HepG2 (cell line): ENCODE data around the gene CAMK1. TPM values are rescaled to one million over a fixed set of nuclear protein-coding genes. Genes with fewer than 3 reads are reported as not detected.

Experiments used
- AGO1 ChIP-seq: fragments of 200-400 bp; formaldehyde crosslinking; IDR thresholded peaks from 2 replicates; pipeline ENCODE4 v1.6.1; 2017; ENCODE audit warnings: mild to moderate bottlenecking, low read depth, low read length, moderate library complexity; ENCODE audit not compliant: poor library complexity, severe bottlenecking
- CBX5 ChIP-seq: sonication (generic); formaldehyde crosslinking; IDR thresholded peaks from 2 replicates; pipeline ENCODE4 v1.4.0; 2020; ENCODE audit warnings: missing genetic modification reagents, borderline replicate concordance
- DPF2 ChIP-seq: sonication (generic); formaldehyde crosslinking; IDR thresholded peaks from 2 replicates; pipeline ENCODE4 v1.4.0; 2020; ENCODE audit warnings: mild to moderate bottlenecking, low read depth, missing genetic modification reagents, borderline replicate concordance
- EED ChIP-seq: sonication (generic); formaldehyde crosslinking; IDR thresholded peaks from 2 replicates; pipeline ENCODE4 v1.5.0; 2020; ENCODE audit warnings: mild to moderate bottlenecking, missing genetic modification reagents
- GATAD2A ChIP-seq: IDR thresholded peaks from 2 replicates; pipeline ENCODE4 v1.6.1; 2016
- HIVEP1 ChIP-seq: sonication (generic); formaldehyde crosslinking; IDR thresholded peaks from 2 replicates; pipeline ENCODE4 v1.4.0; 2020; ENCODE audit warnings: mild to moderate bottlenecking, missing genetic modification reagents
- KMT2B ChIP-seq: IDR thresholded peaks from 2 replicates; pipeline ENCODE4 v1.6.1; 2016; ENCODE audit warnings: missing genetic modification reagents, missing compliant biosample characterization
- MEF2D ChIP-seq: sonication (generic); formaldehyde crosslinking; IDR thresholded peaks from 2 replicates; pipeline ENCODE4 v1.5.1; 2020; ENCODE audit warnings: mild to moderate bottlenecking, missing genetic modification reagents
- PBX3 ChIP-seq: sonication (generic); formaldehyde crosslinking; IDR thresholded peaks from 2 replicates; pipeline ENCODE4 v1.8.1; 2023; ENCODE audit warnings: missing genetic modification reagents, inconsistent platforms, borderline replicate concordance
- ZBTB33 ChIP-seq: sonication (generic); formaldehyde crosslinking; IDR thresholded peaks from 2 replicates; pipeline ENCODE4 v1.4.0; 2020; ENCODE audit warnings: missing genetic modification reagents
- ZFX ChIP-seq: sonication (generic); formaldehyde crosslinking; IDR thresholded peaks from 2 replicates; pipeline ENCODE4 v1.4.0; 2020; ENCODE audit warnings: mild to moderate bottlenecking, low read depth, missing genetic modification reagents, moderate library complexity
- ZNF17 ChIP-seq: sonication (generic); formaldehyde crosslinking; IDR thresholded peaks from 2 replicates; pipeline ENCODE4 v1.5.0; 2020; ENCODE audit warnings: mild to moderate bottlenecking, missing genetic modification reagents
- ZNF431 ChIP-seq: sonication (generic); formaldehyde crosslinking; IDR thresholded peaks from 2 replicates; pipeline ENCODE4 v1.9.0; 2022; ENCODE audit warnings: missing genetic modification reagents, low read depth, mild to moderate bottlenecking, borderline replicate concordance
- ZNF761 ChIP-seq: sonication (generic); formaldehyde crosslinking; conservative IDR thresholded peaks from 2 replicates; pipeline ENCODE4 v1.4.0; 2020; ENCODE audit warnings: mild to moderate bottlenecking, missing genetic modification reagents
- ZNF883 ChIP-seq: sonication (generic); formaldehyde crosslinking; IDR thresholded peaks from 2 replicates; pipeline ENCODE4 v1.5.1; 2020; ENCODE audit warnings: mild to moderate bottlenecking, missing genetic modification reagents; ENCODE audit errors: not compliant biosample characterization
- ZSCAN22 ChIP-seq: sonication (generic); formaldehyde crosslinking; IDR thresholded peaks from 2 replicates; pipeline ENCODE4 v1.4.0; 2020; ENCODE audit warnings: mild to moderate bottlenecking, missing genetic modification reagents
- polyA plus RNA-seq, 8 experiments: library from polyadenylated mRNA; depleted of rRNA in 3 of 8; stranded (reverse) in 7 of 8; unstranded in 1 of 8; fragments of >200 nt; fragmentation: Illumina TruSeq in 4 of 8; extraction: Trizol in 4 of 8; gene quantifications; 2 replicates each; pipeline versions ENCODE4 v1.2.1 to v1.2.3, GENCODE V29; 2011 to 2016; ENCODE audit warnings: low read depth in 4 of 8, missing spikeins in 1 of 8, mixed read lengths in 1 of 8; ENCODE audit not compliant: insufficient read depth in 1 of 8
- total RNA-seq, 5 experiments: library from RNA; depleted of rRNA; stranded (reverse); fragments of >200 nt; fragmentation: Illumina TruSeq; extraction: Trizol; gene quantifications; 2 replicates each; pipeline ENCODE4 v1.2.3, GENCODE V29; 2016; ENCODE audit warnings: low read depth in 1 of 5
- TF ChIP-seq, protein P1 (sequence below): fragments of 450-650 bp; IDR thresholded peaks from 2 replicates; pipeline ENCODE4 v1.6.1; 2016
- TF ChIP-seq, protein P2 (sequence below): sonication (generic); formaldehyde crosslinking; IDR thresholded peaks from 2 replicates; pipeline ENCODE4 v1.4.0; 2020; ENCODE audit warnings: missing genetic modification reagents; ENCODE audit errors: not compliant biosample characterization
- TF ChIP-seq, protein P3 (sequence below): sonication (generic); formaldehyde crosslinking; IDR thresholded peaks from 2 replicates; pipeline ENCODE4 v1.4.0; 2020; ENCODE audit warnings: missing genetic modification reagents

Gene CAMK1
- total and polyA plus RNA-seq, 2 of the 13 experiments (the other 11 are each of a cell fraction or from before 2014, with no cell fraction given), result 26.4 to 53.3 TPM

GRCh38 chr3:9731206-9732079 is 38.3 kb downstream of the CAMK1 start, which contains the start of gene BRPF1 (continued):
- TF ChIP-seq, protein P1, sequence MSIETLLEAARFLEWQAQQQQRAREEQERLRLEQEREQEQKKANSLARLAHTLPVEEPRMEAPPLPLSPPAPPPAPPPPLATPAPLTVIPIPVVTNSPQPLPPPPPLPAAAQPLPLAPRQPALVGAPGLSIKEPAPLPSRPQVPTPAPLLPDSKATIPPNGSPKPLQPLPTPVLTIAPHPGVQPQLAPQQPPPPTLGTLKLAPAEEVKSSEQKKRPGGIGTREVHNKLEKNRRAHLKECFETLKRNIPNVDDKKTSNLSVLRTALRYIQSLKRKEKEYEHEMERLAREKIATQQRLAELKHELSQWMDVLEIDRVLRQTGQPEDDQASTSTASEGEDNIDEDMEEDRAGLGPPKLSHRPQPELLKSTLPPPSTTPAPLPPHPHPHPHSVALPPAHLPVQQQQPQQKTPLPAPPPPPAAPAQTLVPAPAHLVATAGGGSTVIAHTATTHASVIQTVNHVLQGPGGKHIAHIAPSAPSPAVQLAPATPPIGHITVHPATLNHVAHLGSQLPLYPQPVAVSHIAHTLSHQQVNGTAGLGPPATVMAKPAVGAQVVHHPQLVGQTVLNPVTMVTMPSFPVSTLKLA, result no peak
- no peak for TF ChIP-seq ZNF17 (CRISPR knock-in tag)
- no peak for TF ChIP-seq ZSCAN22 (CRISPR knock-in tag)
- TF ChIP-seq EED (CRISPR knock-in tag), result no peak
- no peak for TF ChIP-seq CBX5
- no peak for TF ChIP-seq ZNF431 (CRISPR knock-in tag)
- TF ChIP-seq ZNF883, result peak; percentile 43
- 0 out of 2 replicates have a peak, but pooled peaks have one; percentile 30 for TF ChIP-seq HIVEP1
- no peak for TF ChIP-seq PBX3
- TF ChIP-seq ZFX (CRISPR knock-in tag), result peak; percentile 46; the same call in 1 of the 2 replicates
- TF ChIP-seq, protein P2, sequence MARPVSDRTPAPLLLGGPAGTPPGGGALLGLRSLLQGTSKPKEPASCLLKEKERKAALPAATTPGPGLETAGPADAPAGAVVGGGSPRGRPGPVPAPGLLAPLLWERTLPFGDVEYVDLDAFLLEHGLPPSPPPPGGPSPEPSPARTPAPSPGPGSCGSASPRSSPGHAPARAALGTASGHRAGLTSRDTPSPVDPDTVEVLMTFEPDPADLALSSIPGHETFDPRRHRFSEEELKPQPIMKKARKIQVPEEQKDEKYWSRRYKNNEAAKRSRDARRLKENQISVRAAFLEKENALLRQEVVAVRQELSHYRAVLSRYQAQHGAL (CRISPR knock-in tag), result peak; percentile 36
- TF ChIP-seq ZNF761, result no peak
- TF ChIP-seq AGO1, result no peak
- no peak for TF ChIP-seq MEF2D (CRISPR knock-in tag)
- TF ChIP-seq, protein P3, sequence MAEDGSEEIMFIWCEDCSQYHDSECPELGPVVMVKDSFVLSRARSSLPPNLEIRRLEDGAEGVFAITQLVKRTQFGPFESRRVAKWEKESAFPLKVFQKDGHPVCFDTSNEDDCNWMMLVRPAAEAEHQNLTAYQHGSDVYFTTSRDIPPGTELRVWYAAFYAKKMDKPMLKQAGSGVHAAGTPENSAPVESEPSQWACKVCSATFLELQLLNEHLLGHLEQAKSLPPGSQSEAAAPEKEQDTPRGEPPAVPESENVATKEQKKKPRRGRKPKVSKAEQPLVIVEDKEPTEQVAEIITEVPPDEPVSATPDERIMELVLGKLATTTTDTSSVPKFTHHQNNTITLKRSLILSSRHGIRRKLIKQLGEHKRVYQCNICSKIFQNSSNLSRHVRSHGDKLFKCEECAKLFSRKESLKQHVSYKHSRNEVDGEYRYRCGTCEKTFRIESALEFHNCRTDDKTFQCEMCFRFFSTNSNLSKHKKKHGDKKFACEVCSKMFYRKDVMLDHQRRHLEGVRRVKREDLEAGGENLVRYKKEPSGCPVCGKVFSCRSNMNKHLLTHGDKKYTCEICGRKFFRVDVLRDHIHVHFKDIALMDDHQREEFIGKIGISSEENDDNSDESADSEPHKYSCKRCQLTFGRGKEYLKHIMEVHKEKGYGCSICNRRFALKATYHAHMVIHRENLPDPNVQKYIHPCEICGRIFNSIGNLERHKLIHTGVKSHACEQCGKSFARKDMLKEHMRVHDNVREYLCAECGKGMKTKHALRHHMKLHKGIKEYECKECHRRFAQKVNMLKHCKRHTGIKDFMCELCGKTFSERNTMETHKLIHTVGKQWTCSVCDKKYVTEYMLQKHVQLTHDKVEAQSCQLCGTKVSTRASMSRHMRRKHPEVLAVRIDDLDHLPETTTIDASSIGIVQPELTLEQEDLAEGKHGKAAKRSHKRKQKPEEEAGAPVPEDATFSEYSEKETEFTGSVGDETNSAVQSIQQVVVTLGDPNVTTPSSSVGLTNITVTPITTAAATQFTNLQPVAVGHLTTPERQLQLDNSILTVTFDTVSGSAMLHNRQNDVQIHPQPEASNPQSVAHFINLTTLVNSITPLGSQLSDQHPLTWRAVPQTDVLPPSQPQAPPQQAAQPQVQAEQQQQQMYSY (CRISPR knock-in tag), result peak; percentile 48
- no peak for TF ChIP-seq ZBTB33 (CRISPR knock-in tag)
- peak; percentile 97 for TF ChIP-seq KMT2B (CRISPR knock-in tag)
- 0 out of 2 replicates have a peak, but pooled peaks have one; percentile 14 for TF ChIP-seq GATAD2A (CRISPR knock-in tag)
- no peak for TF ChIP-seq DPF2 (CRISPR knock-in tag)
